ENCODE data around the gene ZCCHC13. TPM values are rescaled to one million over a fixed set of nuclear protein-coding genes. Genes with fewer than 3 reads are reported as not detected.

The ZCCHC13 gene
- total and polyA plus RNA-seq, 9 of the 15 experiments (the other 6 are each of a cell fraction or from before 2014, with no cell fraction given), result not detected

- H2AFZ ChIP-seq (ENCODE audit: low read depth, low read length), result no peak overlapping the region
- no peaks in the 10 kb centered on the region for H3K9me1 ChIP-seq (ENCODE audit: control insufficient read depth, insufficient read depth, low read length)
- FAIRE-seq (no peak), ATAC-seq (no peak), DNase-seq (ENCODE audit: extremely low read depth in 1 of 4, low spot score in 3 of 4) (no peak)
- no peak overlapping the region for H3K27ac ChIP-seq (ENCODE audit: extremely low read depth, low read depth, low read length)
- 15% methylated on average over 5 of the region's 27 CpGs for WGBS (ENCODE audit: insufficient coverage, low coverage, missing lambda C conversion rate)
- H3K79me2 ChIP-seq (ENCODE audit: control insufficient read depth, insufficient read depth, low read length), result no peaks in the 10 kb centered on the region
- TF ChIP-seq ZBED1 (IDR thresholded peaks at IDR 0.05) (no peak), ATF7 (IDR thresholded peaks at IDR 0.05) (no peak), E2F1 (CRISPR knock-in tag; IDR thresholded peaks at IDR 0.05) (no peak), E2F4 (CRISPR knock-in tag; IDR thresholded peaks at IDR 0.05; ENCODE audit: low read depth) (no peak), RNF2 (IDR thresholded peaks at IDR 0.05) (no peak), TCF7 (IDR thresholded peaks at IDR 0.05; ENCODE audit: borderline replicate concordance) (no peak), MCM5 (IDR thresholded peaks at IDR 0.05; ENCODE audit: low read depth) (no peak), ZNF384 (IDR thresholded peaks at IDR 0.05; ENCODE audit: low read depth, low read length) (no peak), BCLAF1 (IDR thresholded peaks at IDR 0.05; ENCODE audit: borderline replicate concordance in 1 of 2, control insufficient read depth in 1 of 2, low read depth in 2 of 2, low read length in 1 of 2) (no peak), PYGO2 (tag; IDR thresholded peaks at IDR 0.05) (no peak), POLR2B (IDR thresholded peaks at IDR 0.05; ENCODE audit: low read depth, partially characterized antibody) (no peak), ZNF57 (CRISPR knock-in tag; IDR thresholded peaks at IDR 0.05) (no peak), DLX4 (CRISPR knock-in tag; IDR thresholded peaks at IDR 0.05) (no peak)
- H3K4me3 ChIP-seq, result no peak overlapping the region
- no peaks in the 10 kb centered on the region for H3K27me3 ChIP-seq (ENCODE audit: control insufficient read depth in 2 of 2, insufficient read depth in 2 of 2, low read length in 2 of 2)
- POLR2A ChIA-PET, result no interaction called here
- no peaks in the 10 kb centered on the region for H3K9me3 ChIP-seq (replicated peaks; ENCODE audit: control insufficient read depth, insufficient read depth, low read depth, low read length)
- in situ Hi-C loops (cut with MboI), result no loop called here
- no peaks in the 10 kb centered on the region; a peak in 1 of 5 replicates for H3K4me1 ChIP-seq (replicated peaks in 1 of 2; ENCODE audit: control insufficient read depth in 2 of 2, insufficient read depth in 2 of 2, low read length in 2 of 2)
- BruUV-seq (replicated peaks), result no TSS peak
- no peak overlapping the region for H3K4me2 ChIP-seq (ENCODE audit: insufficient read depth, low read length)
- no peaks in the 10 kb centered on the region for H3K36me3 ChIP-seq (ENCODE audit: control insufficient read depth, insufficient read depth, low read length)
- CTCF ChIA-PET (ENCODE audit: low intra/inter-chr PET ratio), result no interaction called here
- intact Hi-C loops (cut with micrococcal nuclease), result loop anchor here (10.0 kb wide), 1 partner anchor 64 kb away; no protein-coding TSS in a partner anchor
- H3K9ac ChIP-seq (ENCODE audit: insufficient read depth in 1 of 2, low read depth in 2 of 2, low read length in 2 of 2), result no peak overlapping the region
- H4K20me1 ChIP-seq (replicated peaks; ENCODE audit: control insufficient read depth, insufficient read depth, low read length), result no peaks in the 10 kb centered on the region
These were observed 17.2 kb downstream of the ZCCHC13 start for GRCh38 chrX:74321191-74321590.

Measured in K562 (cell line).